PC-9 (cell line): Measurements from ENCODE around the gene OR4N5. TPM values are rescaled to one million over a fixed set of nuclear protein-coding genes. Genes with fewer than 3 reads are reported as not detected.

ENCODE experiments used
- BruUV-seq: library from RNA; stranded (reverse); fragments of 400-500 nt; replicated peaks from 2 replicates; lab custom pipeline; 2021; lab: Mats Ljungman, UMichigan
- CTCF ChIA-PET: fragments of 300-600 bp; sonication (Branson Sonifier 250); formaldehyde crosslinking; loops from one replicate; lab custom pipeline; 2022; ENCODE audit warnings: antibody characterized with exemption; lab: Charles Lee
- POLR2A ChIA-PET: fragments of 300-600 bp; sonication (Branson Sonifier 250); formaldehyde crosslinking; loops from one replicate; lab custom pipeline; 2022; ENCODE audit warnings: antibody characterized with exemption; ENCODE audit not compliant: unreplicated experiment; lab: Charles Lee
- DNase-seq, 2 experiments: peaks; one replicate each; pipeline versions ENCODE4 v3.0.0 to v3.0.0-alpha.2; 2015 to 2022; ENCODE audit warnings: mixed read lengths in 1 of 2
- H2AFZ ChIP-seq: fragments of 200-600 bp; sonication (generic); 2 replicates; pipeline ENCODE4 v1.8.1; 2017; ENCODE audit warnings: antibody characterized with exemption
- H3F3A ChIP-seq: fragments of 200-600 bp; sonication (generic); 2 replicates; pipeline ENCODE4 v1.8.1; 2017; ENCODE audit warnings: antibody characterized with exemption, mild to moderate bottlenecking, low read depth; ENCODE audit not compliant: insufficient read depth
- H3K27ac ChIP-seq: fragments of 200-600 bp; sonication (generic); 2 replicates; pipeline ENCODE4 v1.6.1; 2016; ENCODE audit warnings: mixed run types
- H3K27me3 ChIP-seq: fragments of 200-600 bp; sonication (generic); 2 replicates; pipeline ENCODE4 v1.6.1; 2016; ENCODE audit warnings: low read depth, mixed run types; ENCODE audit not compliant: insufficient read depth
- H3K36me3 ChIP-seq: fragments of 200-600 bp; sonication (generic); 2 replicates; pipeline ENCODE4 v1.6.1; 2016; ENCODE audit warnings: low read depth, mixed run types
- H3K4me1 ChIP-seq: fragments of 200-600 bp; sonication (generic); replicated peaks from 2 replicates; pipeline ENCODE4 v1.6.1; 2016; ENCODE audit warnings: mixed run types; ENCODE audit not compliant: insufficient read depth
- H3K4me2 ChIP-seq: fragments of 200-600 bp; sonication (generic); 2 replicates; pipeline ENCODE4 v1.6.1; 2017; ENCODE audit warnings: mixed run types
- H3K4me3 ChIP-seq: fragments of 200-600 bp; sonication (generic); 2 replicates; pipeline ENCODE4 v1.6.1; 2016; ENCODE audit warnings: mixed run types
- H3K79me2 ChIP-seq: fragments of 200-600 bp; sonication (generic); 2 replicates; pipeline ENCODE4 v1.6.1; 2017; ENCODE audit warnings: low read depth, mixed run types
- H3K9me2 ChIP-seq: fragments of 200-600 bp; sonication (generic); 2 replicates; pipeline ENCODE4 v1.8.1; 2017; ENCODE audit warnings: mild to moderate bottlenecking; ENCODE audit not compliant: insufficient read depth
- H3K9me3 ChIP-seq: fragments of 200-600 bp; sonication (generic); 2 replicates; pipeline ENCODE4 v1.8.1; 2016; ENCODE audit warnings: low read depth; ENCODE audit not compliant: insufficient read depth
- H4K20me1 ChIP-seq: fragments of 200-600 bp; sonication (generic); 2 replicates; pipeline ENCODE4 v1.8.1; 2017; ENCODE audit not compliant: insufficient read depth
- CTCF ChIP-seq: fragments of 200-600 bp; sonication (generic); conservative IDR thresholded peaks from 2 replicates; pipeline ENCODE4 v1.6.1; 2017; ENCODE audit warnings: mixed run types, antibody characterized with exemption, mild to moderate bottlenecking, moderate library complexity
- EZH2 ChIP-seq: fragments of 200-600 bp; sonication (generic); IDR thresholded peaks from 2 replicates; pipeline ENCODE4 v1.8.0; 2017; ENCODE audit warnings: antibody characterized with exemption, low read depth
- intact Hi-C: fragments of 100-400 bp; cut with micrococcal nuclease; formaldehyde crosslinking; loops from one replicate; pipeline ENCODE4 v1.10.0; 2022; ENCODE audit not compliant: unreplicated experiment
- total RNA-seq: library from RNA; stranded (reverse); gene quantifications from 2 replicates; pipeline ENCODE4 v1.2.3, GENCODE V29; 2021

OR4N5 gene
- total RNA-seq, 1 experiment from 2014 or later: not detected

GRCh38 chr14:20179880-20180279 is 41.3 kb downstream of the OR4N5 start:
- no peak for TF ChIP-seq CTCF
- TF ChIP-seq EZH2: no peak
- Histone ChIP-seq H3K9me2 (no peaks in the 10 kb centered on the region), H3K27ac (no peak overlapping the region), H3K4me2 (no peak overlapping the region), H3K4me3 (no peak overlapping the region), H3F3A (no peaks in the 10 kb centered on the region), H2AFZ (no peak overlapping the region), H3K36me3 (no peaks in the 10 kb centered on the region), H3K79me2 (no peaks in the 10 kb centered on the region), H3K27me3 (no peaks in the 10 kb centered on the region), H3K9me3 (no peaks in the 10 kb centered on the region), H3K4me1 (no peaks in the 10 kb centered on the region), H4K20me1 (no peaks in the 10 kb centered on the region)
- no peak for DNase-seq
- intact Hi-C loops: no loop called here
- POLR2A ChIA-PET: no interaction called here
- CTCF ChIA-PET: no interaction called here
- BruUV-seq: no TSS peak

GRCh38 chr14:20180486-20180885 is 41.9 kb downstream of the OR4N5 start:
- no peak overlapping the region for H2AFZ ChIP-seq
- no peak overlapping the region for H3K27ac ChIP-seq
- no peak overlapping the region for H3K4me2 ChIP-seq
- DNase-seq: no peak
- H3K9me2 ChIP-seq: no peaks in the 10 kb centered on the region
- CTCF ChIA-PET: no interaction called here
- H3K79me2 ChIP-seq: no peaks in the 10 kb centered on the region
- H4K20me1 ChIP-seq: no peaks in the 10 kb centered on the region
- intact Hi-C loops: no loop called here
- no TSS peak for BruUV-seq
- no peaks in the 10 kb centered on the region for H3K9me3 ChIP-seq
- POLR2A ChIA-PET: no interaction called here
- H3K27me3 ChIP-seq: no peaks in the 10 kb centered on the region
- H3K4me3 ChIP-seq: no peak overlapping the region
- TF ChIP-seq EZH2: no peak
- no peak for TF ChIP-seq CTCF
- no peaks in the 10 kb centered on the region for H3K4me1 ChIP-seq
- no peaks in the 10 kb centered on the region for H3F3A ChIP-seq
- no peaks in the 10 kb centered on the region for H3K36me3 ChIP-seq

- TF ChIP-seq CTCF (no peak), EZH2 (no peak)
- no peaks in the 10 kb centered on the region for H3K4me1 ChIP-seq
- no peaks in the 10 kb centered on the region for H3K27me3 ChIP-seq
- intact Hi-C loops: no loop called here
- no peaks in the 10 kb centered on the region for H3F3A ChIP-seq
- H3K4me2 ChIP-seq: no peak overlapping the region
- H3K4me3 ChIP-seq: no peak overlapping the region
- H3K9me2 ChIP-seq: no peaks in the 10 kb centered on the region
- H4K20me1 ChIP-seq: no peaks in the 10 kb centered on the region
- ChIA-PET CTCF (no interaction called here), POLR2A (no interaction called here)
- no peaks in the 10 kb centered on the region for H3K36me3 ChIP-seq
- H3K9me3 ChIP-seq: no peaks in the 10 kb centered on the region
- H3K27ac ChIP-seq: no peak overlapping the region
- H2AFZ ChIP-seq: no peak overlapping the region
- DNase-seq: no peak
- BruUV-seq: no TSS peak
- no peaks in the 10 kb centered on the region for H3K79me2 ChIP-seq
These were observed 45.6 kb downstream of the OR4N5 start for GRCh38 chr14:20184181-20184580.
